Lung (tissue), 12 donors: Measurements from ENCODE around the gene C12orf42. TPM values are rescaled to one million over a fixed set of nuclear protein-coding genes. Genes with fewer than 3 reads are reported as not detected.

ENCODE experiments used
- ATAC-seq: fragments of 200-7000 bp; cut with Tn5 transposase; one replicate; pipeline ENCODE4 v1.9.1; 2020; ENCODE audit warnings: moderate number of reproducible peaks; ENCODE audit not compliant: insufficient read depth, low FRiP score
- DNase-seq, 3 donors: peaks; one replicate each; pipeline ENCODE4 v3.0.0-alpha.2; 2013 to 2017
- H3K27ac ChIP-seq, 2 donors: one replicate each; pipeline ENCODE4 v1.5.1; 2013; ENCODE audit warnings: mild to moderate bottlenecking in 2 of 2, moderate library complexity in 2 of 2, control low read depth in 1 of 2, inconsistent platforms in 1 of 2, low read depth in 1 of 2, low read length in 1 of 2
- H3K27me3 ChIP-seq, 3 donors: one replicate each; pipeline ENCODE4 v1.5.1; 2013; ENCODE audit warnings: low read length in 2 of 3; ENCODE audit not compliant: control insufficient read depth in 3 of 3, insufficient read depth in 3 of 3
- H3K36me3 ChIP-seq, 4 donors: one replicate each; pipeline ENCODE4 v1.5.1; 2013; ENCODE audit warnings: low read length in 4 of 4, mild to moderate bottlenecking in 1 of 4, moderate library complexity in 1 of 4; ENCODE audit not compliant: control insufficient read depth in 4 of 4, insufficient read depth in 4 of 4
- H3K4me1 ChIP-seq, 5 donors: one replicate each; pipeline ENCODE4 v1.5.1; 2013; ENCODE audit warnings: low read length in 5 of 5, mild to moderate bottlenecking in 2 of 5, moderate library complexity in 1 of 5; ENCODE audit not compliant: control insufficient read depth in 5 of 5, insufficient read depth in 5 of 5
- H3K4me3 ChIP-seq: one replicate; pipeline ENCODE4 v1.5.1; 2013; ENCODE audit warnings: mild to moderate bottlenecking, control low read depth, moderate library complexity
- H3K9ac ChIP-seq, 2 donors: one replicate each; pipeline ENCODE4 v1.5.1; 2013; ENCODE audit warnings: low read length in 2 of 2, control low read depth in 1 of 2; ENCODE audit not compliant: insufficient read depth in 1 of 2
- H3K9me3 ChIP-seq, 4 donors: one replicate each; pipeline ENCODE4 v1.5.1; 2013; ENCODE audit warnings: low read length in 3 of 4, mild to moderate bottlenecking in 1 of 4, moderate library complexity in 1 of 4; ENCODE audit not compliant: control insufficient read depth in 4 of 4, insufficient read depth in 3 of 4
- WGBS, 2 donors: extraction: QIAGEN DNeasy Blood & Tissue Kit; methylation state at CpG; one replicate each; pipeline ENCODE4 v1.1.7; 2013; 5-methylcytosine and 5-hydroxymethylcytosine counted together
- polyA plus RNA-seq, 2 donors: library from polyadenylated mRNA; stranded (reverse); fragments of 200-250 nt; gene quantifications; one replicate each; pipeline ENCODE4 v1.2.1, GENCODE V29; 2013
- total RNA-seq, 2 donors: library from RNA; depleted of rRNA in 1 of 2; stranded (reverse); fragments of >200 nt in 1 of 2; gene quantifications; one replicate each; pipeline ENCODE4 v1.2.1, GENCODE V29; 2014 to 2021
- TF ChIP-seq, protein P1 (sequence below): IDR thresholded peaks from 2 replicates; pipeline ENCODE4 v1.5.1; 2012; ENCODE audit warnings: mild to moderate bottlenecking; ENCODE audit errors: control extremely low read depth, extremely low read depth
- donor health status: control.
- donor health status: control.
- donor health status: Bipolar disorder and iron deficiency.
- donor health status: healthy.
- donor health status: DM: yes; HTN: yes; CAD: no.

C12orf42 gene
- total and polyA plus RNA-seq, 4 donors = 0.03 TPM; not detected in 3

DNA sequence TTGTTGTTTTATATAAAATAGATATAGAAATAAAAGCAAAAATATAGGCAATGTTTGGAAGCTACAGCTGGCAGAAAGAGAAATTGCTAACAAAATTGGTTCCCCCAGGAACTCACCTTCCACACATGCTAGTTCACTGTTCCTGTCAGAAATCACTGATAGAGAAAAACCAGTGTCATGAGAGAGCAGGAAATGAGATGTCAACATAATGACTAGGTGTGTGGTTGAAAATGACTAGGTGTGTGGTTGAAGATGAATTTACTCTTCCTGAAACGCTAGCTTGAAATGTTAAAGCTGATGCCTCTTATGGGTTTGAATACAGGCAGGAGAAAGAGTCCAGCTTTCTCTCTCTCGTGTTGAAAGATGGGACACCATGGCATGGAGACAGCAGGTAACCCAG, 216.3 kb downstream of the C12orf42 start:
- TF ChIP-seq, protein P1, sequence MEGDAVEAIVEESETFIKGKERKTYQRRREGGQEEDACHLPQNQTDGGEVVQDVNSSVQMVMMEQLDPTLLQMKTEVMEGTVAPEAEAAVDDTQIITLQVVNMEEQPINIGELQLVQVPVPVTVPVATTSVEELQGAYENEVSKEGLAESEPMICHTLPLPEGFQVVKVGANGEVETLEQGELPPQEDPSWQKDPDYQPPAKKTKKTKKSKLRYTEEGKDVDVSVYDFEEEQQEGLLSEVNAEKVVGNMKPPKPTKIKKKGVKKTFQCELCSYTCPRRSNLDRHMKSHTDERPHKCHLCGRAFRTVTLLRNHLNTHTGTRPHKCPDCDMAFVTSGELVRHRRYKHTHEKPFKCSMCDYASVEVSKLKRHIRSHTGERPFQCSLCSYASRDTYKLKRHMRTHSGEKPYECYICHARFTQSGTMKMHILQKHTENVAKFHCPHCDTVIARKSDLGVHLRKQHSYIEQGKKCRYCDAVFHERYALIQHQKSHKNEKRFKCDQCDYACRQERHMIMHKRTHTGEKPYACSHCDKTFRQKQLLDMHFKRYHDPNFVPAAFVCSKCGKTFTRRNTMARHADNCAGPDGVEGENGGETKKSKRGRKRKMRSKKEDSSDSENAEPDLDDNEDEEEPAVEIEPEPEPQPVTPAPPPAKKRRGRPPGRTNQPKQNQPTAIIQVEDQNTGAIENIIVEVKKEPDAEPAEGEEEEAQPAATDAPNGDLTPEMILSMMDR = no peak
- H3K4me3 ChIP-seq = no peak overlapping the region
- no peaks in the 10 kb centered on the region for H3K9me3 ChIP-seq
- H3K4me1 ChIP-seq = no peaks in the 10 kb centered on the region
- no peaks in the 10 kb centered on the region for H3K36me3 ChIP-seq
- no peak overlapping the region for H3K9ac ChIP-seq
- no peak for ATAC-seq
- no peaks in the 10 kb centered on the region for H3K27me3 ChIP-seq
- H3K27ac ChIP-seq = no peak overlapping the region
- no peak for DNase-seq
- WGBS, 2 donors = 56 to 68% methylated on average over 2 of the region's 2 CpGs

- Histone ChIP-seq H3K9me3 (no peaks in the 10 kb centered on the region), H3K9ac (no peak overlapping the region), H3K27ac (no peak overlapping the region), H3K36me3 (no peaks in the 10 kb centered on the region), H3K4me3 (no peak overlapping the region), H3K27me3 (no peaks in the 10 kb centered on the region), H3K4me1 (no peaks in the 10 kb centered on the region)
- 66 to 70% methylated on average over 3 of the region's 3 CpGs for WGBS, 2 donors
- TF ChIP-seq, protein P1 = no peak
- no peak for ATAC-seq
- no peak for DNase-seq
These were observed 217.4 kb downstream of the C12orf42 start for GRCh38 chr12:103278329-103278728.

DNA sequence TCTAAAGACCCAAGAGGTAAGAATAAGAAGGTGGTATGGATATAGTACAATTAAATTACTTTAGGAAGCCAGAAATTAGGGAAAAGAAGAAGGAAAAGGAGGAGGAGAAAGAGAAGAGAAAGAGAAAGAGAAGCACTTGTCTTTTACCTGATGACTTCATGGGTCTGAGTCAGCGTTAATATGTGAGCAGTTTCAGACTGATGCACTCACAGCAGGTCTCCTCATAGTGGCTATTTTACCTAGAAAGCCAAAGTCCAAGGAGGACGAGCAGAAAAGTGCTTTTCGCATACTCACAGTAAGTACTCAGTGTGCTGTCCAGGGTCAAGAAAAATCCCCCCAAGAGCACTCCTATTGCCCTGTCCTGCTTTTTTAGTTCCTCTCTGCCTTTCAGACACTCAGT, 222.1 kb downstream of the C12orf42 start:
- TF ChIP-seq, protein P1 = no peak
- no peak for DNase-seq
- no peak for ATAC-seq
- no peaks in the 10 kb centered on the region for H3K36me3 ChIP-seq
- H3K4me3 ChIP-seq = no peak overlapping the region
- H3K4me1 ChIP-seq = no peaks in the 10 kb centered on the region
- WGBS, 2 donors = 78 to 85% methylated on average over 3 of the region's 3 CpGs
- H3K9ac ChIP-seq = no peak overlapping the region
- no peaks in the 10 kb centered on the region for H3K27me3 ChIP-seq
- H3K9me3 ChIP-seq = no peaks in the 10 kb centered on the region
- no peak overlapping the region for H3K27ac ChIP-seq

- no peak for DNase-seq
- WGBS, 2 donors = 88 to 97% methylated on average over 1 of the region's 1 CpG
- TF ChIP-seq, protein P1 = no peak
- Histone ChIP-seq H3K27me3 (no peaks in the 10 kb centered on the region), H3K4me1 (no peaks in the 10 kb centered on the region), H3K27ac (no peak overlapping the region), H3K9me3 (no peaks in the 10 kb centered on the region), H3K9ac (no peak overlapping the region), H3K4me3 (no peak overlapping the region), H3K36me3 (no peaks in the 10 kb centered on the region)
- no peak for ATAC-seq
These were observed 222.8 kb downstream of the C12orf42 start for GRCh38 chr12:103272949-103273348.
